Suppressor macrophage treated with lipopolysaccharide for 1 hour (primary cell): ENCODE results near the gene COQ10A.
"Not testable (repeated sequence)": the region's sequence is repeated elsewhere in the genome, so short reads cannot be mapped to it uniquely, and the experiment has no call there.

ENCODE experiments used
- DNase-seq, 3 donors: peaks; one replicate each; pipeline ENCODE4 v3.0.0-alpha.2; 2020 to 2022

The COQ10A gene

GRCh38 chr12:56243731-56244181, 23.0 kb upstream of the COQ10A start:
- no peak for DNase-seq

GRCh38 chr12:56244494-56244893, 22.2 kb upstream of the COQ10A start:
- DNase-seq: no peak

GRCh38 chr12:56247923-56248322, 18.8 kb upstream of the COQ10A start:
- no peak for DNase-seq

DNA sequence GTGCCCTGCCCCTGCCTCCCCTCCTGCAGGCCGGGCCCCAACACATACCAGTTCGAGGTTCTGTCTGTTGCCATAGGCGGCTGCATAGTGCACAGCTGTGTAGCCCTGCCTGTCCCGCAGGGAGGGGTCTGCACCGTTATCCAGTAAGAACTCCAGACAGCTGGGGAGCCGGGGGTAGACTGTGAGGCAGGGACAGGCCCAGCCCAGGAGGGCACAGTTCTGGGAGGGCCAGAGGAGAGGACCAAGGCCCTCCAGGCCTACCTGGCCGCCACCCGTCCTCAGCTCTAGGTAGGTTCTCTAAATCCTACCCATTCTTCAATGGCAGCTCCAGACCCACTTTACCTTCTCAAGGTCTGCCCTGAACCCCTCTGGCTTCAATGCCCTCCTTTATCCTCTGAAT, 18.0 kb upstream of the COQ10A start:
- DNase-seq: no peak

DNA sequence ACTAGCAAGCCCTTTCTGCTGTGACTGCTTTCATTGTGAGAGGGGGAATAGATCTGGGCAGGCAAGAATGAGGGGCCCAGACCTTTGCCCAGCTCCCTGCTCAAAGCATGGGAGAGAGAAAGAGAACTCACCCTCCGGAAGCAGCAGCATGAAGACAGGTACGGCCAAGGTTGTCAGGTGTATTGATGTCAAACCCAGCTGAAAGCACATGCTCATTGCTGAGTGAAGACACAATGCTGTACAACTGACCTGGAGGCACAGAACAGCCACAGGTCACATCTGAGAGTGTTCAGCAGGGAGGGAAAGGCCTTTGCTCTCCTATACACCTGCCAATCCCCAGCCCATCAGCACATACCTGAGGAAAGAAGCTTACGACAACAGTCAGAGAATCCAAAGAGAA, 14.1 kb upstream of the COQ10A start:
- DNase-seq: no peak

- no peak for DNase-seq
Measured at GRCh38 chr12:56253091-56253490, 13.7 kb upstream of the COQ10A start.

- no peak for DNase-seq
Measured at GRCh38 chr12:56255671-56256070, 11.1 kb upstream of the COQ10A start.

- no peak for DNase-seq
Measured at GRCh38 chr12:56256326-56256960, 10.3 kb upstream of the COQ10A start.

- DNase-seq: no peak
Measured at GRCh38 chr12:56257071-56257470, 9.7 kb upstream of the COQ10A start.

- DNase-seq: peak in 2 of 3 donors; percentile 19 to 21
Measured at GRCh38 chr12:56257491-56258067, 9.2 kb upstream of the COQ10A start.

GRCh38 chr12:56258068-56258819, 8.5 kb upstream of the COQ10A start, which contains the start of gene ANKRD52:
Gene ANKRD52 (minus strand): TSS chr12:56258384. CDS start chr12:56258269, 115 bp downstream.
- DNase-seq: peak; percentile 86 to 96 (median 90)

- no peak for DNase-seq
Measured at GRCh38 chr12:56258820-56259183, 7.9 kb upstream of the COQ10A start.

- no peak for DNase-seq
Measured at GRCh38 chr12:56260380-56260779, 6.4 kb upstream of the COQ10A start.

DNA sequence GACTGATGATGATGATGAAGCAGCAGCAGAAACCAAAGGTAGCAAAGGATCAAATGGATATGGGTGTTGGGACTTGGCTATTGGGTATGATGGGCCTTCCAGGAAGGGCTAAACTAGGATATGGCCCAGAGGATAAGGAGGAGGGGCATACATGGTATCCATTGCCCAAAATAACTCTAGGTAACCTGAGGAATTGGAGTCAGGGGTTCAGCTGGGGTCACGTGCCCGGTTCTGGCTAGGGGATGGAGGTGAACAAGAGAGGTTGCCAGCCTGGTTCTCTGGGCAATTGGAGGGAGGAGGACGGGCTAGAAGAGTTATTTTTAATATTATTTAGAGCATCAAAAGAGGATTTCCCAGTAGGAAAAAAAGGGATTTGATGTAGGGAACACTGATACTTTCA, 5.8 kb upstream of the COQ10A start:
- DNase-seq: no peak

- peak in 1 of 3 donors; percentile 27 for DNase-seq
Measured at GRCh38 chr12:56261503-56262232, 5.1 kb upstream of the COQ10A start.

- DNase-seq: not testable (repeated sequence)
Measured at GRCh38 chr12:56262955-56263354, 3.8 kb upstream of the COQ10A start.

DNA sequence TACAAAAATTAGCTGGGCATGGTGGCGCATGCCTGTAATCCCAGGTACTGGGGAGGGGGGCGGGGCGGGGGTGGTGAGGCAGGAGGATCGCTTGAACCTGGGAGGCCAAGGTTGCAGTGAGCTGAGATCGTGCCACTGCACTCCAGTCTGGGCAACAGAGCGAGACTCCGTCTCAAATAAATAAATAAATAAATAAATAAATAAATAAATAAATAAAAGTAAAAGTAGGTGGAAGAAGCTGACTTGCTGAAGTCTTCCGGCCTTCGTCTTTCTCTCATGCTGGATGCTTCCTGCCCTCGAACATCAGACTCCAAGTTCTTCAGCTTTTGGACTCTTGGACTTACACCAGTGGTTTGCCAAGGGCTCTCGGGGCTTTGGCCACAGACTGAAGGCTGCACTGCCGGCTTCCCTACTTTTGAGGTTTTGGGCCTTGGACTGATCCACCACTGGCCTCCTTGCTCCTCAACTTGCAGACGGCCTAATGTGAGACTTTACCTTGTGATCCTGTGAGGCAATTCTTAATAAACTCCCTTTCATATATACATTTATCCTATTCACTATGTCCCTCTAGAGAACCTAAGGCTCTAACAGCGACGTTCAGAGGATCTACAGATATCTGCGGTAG, 562 bp upstream of the COQ10A start:
- not testable (repeated sequence) for DNase-seq

GRCh38 chr12:56267443-56268071, 815 bp downstream of the COQ10A start:
- no peak for DNase-seq

- peak in 2 of 3 donors; percentile 10 to 22 for DNase-seq
Measured at GRCh38 chr12:56271031-56271430, 4.3 kb downstream of the COQ10A start.

DNA sequence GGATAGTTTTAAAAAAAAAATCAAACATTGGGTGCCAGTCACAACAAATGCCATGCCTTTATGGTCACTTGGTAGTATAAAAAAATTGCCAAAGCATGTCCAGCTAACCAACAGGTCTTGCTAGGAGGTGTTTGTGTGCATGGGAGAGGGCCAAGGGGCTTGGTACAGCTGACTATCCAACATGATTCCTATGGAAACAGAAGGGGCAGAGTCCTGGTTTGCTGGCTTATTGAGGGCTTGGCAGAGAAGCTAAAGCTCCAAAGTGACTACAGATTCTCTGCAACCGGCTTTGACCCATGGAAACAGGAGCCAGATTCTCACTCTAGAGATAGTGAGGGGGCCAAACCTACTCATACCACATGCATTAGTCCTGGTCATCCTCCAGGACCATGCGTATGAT, 5.7 kb downstream of the COQ10A start:
- DNase-seq: not testable (repeated sequence)

GRCh38 chr12:56274299-56274698, 7.6 kb downstream of the COQ10A start:
- no peak for DNase-seq

- DNase-seq: no peak
Measured at GRCh38 chr12:56278905-56279304, 12.2 kb downstream of the COQ10A start.
